ENCODE data around the gene KCTD11. TPM values are rescaled to one million over a fixed set of nuclear protein-coding genes. Genes with fewer than 3 reads are reported as not detected.

The KCTD11 gene
- total RNA-seq, 1 experiment from 2014 or later: 5.3 TPM

- H3K4me1 Mint-ChIP-seq: peaks cover 17 to 23% of the 10 kb centered on the region in 2 experiments
These were observed 4.1 kb downstream of the KCTD11 start for GRCh38 chr17:7356072-7356549.

More at GRCh38 chr17:7356072-7356549, 4.1 kb downstream of the KCTD11 start:
- Histone ChIP-seq H3K14ac (ENCODE audit: insufficient read depth, low read length) (no peak overlapping the region), H2BK120ac (ENCODE audit: low read depth, low read length, poor library complexity, severe bottlenecking) (no peak overlapping the region), H4K5ac (ENCODE audit: insufficient read length, low read depth, low read length) (no peak overlapping the region), H3K9me3 (ENCODE audit: control insufficient read depth, low read depth, low read length) (no peaks in the 10 kb centered on the region), H3T11ph (ENCODE audit: low read length) (no peak overlapping the region), H3K18ac (ENCODE audit: insufficient read length, low read depth, low read length) (no peak overlapping the region), H4K91ac (ENCODE audit: insufficient read length, low read depth, low read length) (no peak overlapping the region), H3K23ac (ENCODE audit: insufficient read length, low read depth, low read length) (no peak overlapping the region), H2BK20ac (ENCODE audit: low read depth, low read length, poor library complexity, severe bottlenecking) (no peak overlapping the region), H3K4ac (ENCODE audit: low read depth, low read length) (no peak overlapping the region), H3K23me2 (ENCODE audit: insufficient read length, low read depth, low read length, poor library complexity, severe bottlenecking) (peaks cover 1% of the 10 kb centered on the region), H4K20me1 (ENCODE audit: control insufficient read depth, insufficient read depth, insufficient read length) (no peaks in the 10 kb centered on the region), H3K27me3 (ENCODE audit: insufficient read depth, low read length) (no peaks in the 10 kb centered on the region), H3K4me1 (ENCODE audit: insufficient read depth, low read length) (no peaks in the 10 kb centered on the region), H4K8ac (replicated peaks; ENCODE audit: insufficient read length, low read depth, low read length) (no peak overlapping the region), H3K56ac (ENCODE audit: insufficient read length, low read depth, low read length) (no peak overlapping the region), H2BK12ac (ENCODE audit: insufficient read length, low read depth, low read length) (no peak overlapping the region), H3K4me2 (ENCODE audit: insufficient read depth, insufficient read length, low read length) (no peak overlapping the region), H2AK5ac (ENCODE audit: insufficient read length, low read length) (no peak overlapping the region), H2AFZ (ENCODE audit: low read length) (no peak overlapping the region), H3K79me2 (ENCODE audit: insufficient read depth, low read length) (no peaks in the 10 kb centered on the region; the same call in 1 of the 2 replicates), H3K27ac (ENCODE audit: insufficient read length, low read depth, low read length) (no peak overlapping the region), H3K79me1 (ENCODE audit: insufficient read depth, low read depth, low read length, poor library complexity, severe bottlenecking) (no peaks in the 10 kb centered on the region), H2BK5ac (ENCODE audit: insufficient read length, low read length) (no peak overlapping the region), H3K9ac (ENCODE audit: extremely low read depth, insufficient read length, low read length) (no peak overlapping the region), H2BK15ac (ENCODE audit: low read depth, low read length) (no peak overlapping the region)
- WGBS (ENCODE audit: extremely low coverage, insufficient read length, low lambda C conversion rate): no CpG with 5 or more reads among the region's 12 CpGs
- TF ChIP-seq, protein P1, sequence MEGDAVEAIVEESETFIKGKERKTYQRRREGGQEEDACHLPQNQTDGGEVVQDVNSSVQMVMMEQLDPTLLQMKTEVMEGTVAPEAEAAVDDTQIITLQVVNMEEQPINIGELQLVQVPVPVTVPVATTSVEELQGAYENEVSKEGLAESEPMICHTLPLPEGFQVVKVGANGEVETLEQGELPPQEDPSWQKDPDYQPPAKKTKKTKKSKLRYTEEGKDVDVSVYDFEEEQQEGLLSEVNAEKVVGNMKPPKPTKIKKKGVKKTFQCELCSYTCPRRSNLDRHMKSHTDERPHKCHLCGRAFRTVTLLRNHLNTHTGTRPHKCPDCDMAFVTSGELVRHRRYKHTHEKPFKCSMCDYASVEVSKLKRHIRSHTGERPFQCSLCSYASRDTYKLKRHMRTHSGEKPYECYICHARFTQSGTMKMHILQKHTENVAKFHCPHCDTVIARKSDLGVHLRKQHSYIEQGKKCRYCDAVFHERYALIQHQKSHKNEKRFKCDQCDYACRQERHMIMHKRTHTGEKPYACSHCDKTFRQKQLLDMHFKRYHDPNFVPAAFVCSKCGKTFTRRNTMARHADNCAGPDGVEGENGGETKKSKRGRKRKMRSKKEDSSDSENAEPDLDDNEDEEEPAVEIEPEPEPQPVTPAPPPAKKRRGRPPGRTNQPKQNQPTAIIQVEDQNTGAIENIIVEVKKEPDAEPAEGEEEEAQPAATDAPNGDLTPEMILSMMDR (conservative IDR thresholded peaks at IDR 0.05): peak; percentile 98
- H3K36me3 Mint-ChIP-seq (ENCODE audit: insufficient read depth in 1 of 3, low read depth in 3 of 3): no peaks in the 10 kb centered on the region
- peak overlapping the region in 1 of 2 experiments; percentile 56; a peak in 1 of 5 replicates for H3K4me3 Mint-ChIP-seq
- DNase-seq: peak; percentile 98
- H3K9me3 Mint-ChIP-seq: no peaks in the 10 kb centered on the region
- H3K27ac Mint-ChIP-seq: no peak overlapping the region; a peak in 1 of 7 replicates
- peaks cover 12% of the 10 kb centered on the region for H3K27me3 Mint-ChIP-seq (ENCODE audit: low read depth)

All from H9 (cell line).